OCI-LY7 (cell line): Measurements from ENCODE around the gene FFAR4. TPM values are rescaled to one million over a fixed set of nuclear protein-coding genes. Genes with fewer than 3 reads are reported as not detected.
"Not testable (repeated sequence)": the region's sequence is repeated elsewhere in the genome, so short reads cannot be mapped to it uniquely, and the experiment has no call there.

Experiments used
- BruUV-seq: library from RNA; stranded (reverse); fragments of 400-500 nt; replicated peaks from 2 replicates; lab custom pipeline; 2021; lab: Mats Ljungman, UMichigan
- CTCF ChIA-PET: fragments of 300-600 bp; sonication (Branson Sonifier 250); formaldehyde crosslinking; loops from one replicate; lab custom pipeline; 2022; ENCODE audit warnings: antibody characterized with exemption; ENCODE audit not compliant: unreplicated experiment; lab: Charles Lee
- POLR2A ChIA-PET: fragments of 300-600 bp; sonication (Branson Sonifier 250); formaldehyde crosslinking; loops from one replicate; lab custom pipeline; 2022; ENCODE audit warnings: antibody characterized with exemption; lab: Charles Lee
- DNase-seq: peaks from one replicate; pipeline ENCODE4 v3.0.0-alpha.2; 2015; ENCODE audit warnings: low spot score
- H2AFZ ChIP-seq: fragments of 200-600 bp; sonication (generic), shearing (Covaris generic); 2 replicates; pipeline ENCODE4 v1.6.1; 2014; ENCODE audit warnings: mild to moderate bottlenecking, antibody characterized with exemption, low read length, moderate library complexity
- H3K27ac ChIP-seq: fragments of 200-600 bp; sonication (generic); 2 replicates; pipeline ENCODE4 v1.5.1; 2014; ENCODE audit warnings: mixed run types, low read depth, mild to moderate bottlenecking, moderate library complexity, low read length, inconsistent platforms; ENCODE audit not compliant: poor library complexity, severe bottlenecking
- H3K36me3 ChIP-seq: fragments of 200-600 bp; sonication (generic); 2 replicates; pipeline ENCODE4 v1.6.1; 2014; ENCODE audit warnings: mild to moderate bottlenecking, antibody characterized with exemption, low read length, moderate library complexity, mixed read lengths; ENCODE audit not compliant: insufficient read depth
- H3K4me1 ChIP-seq: fragments of 200-600 bp; sonication (generic); 2 replicates; pipeline ENCODE4 v1.5.1; 2014; ENCODE audit warnings: mild to moderate bottlenecking, low read length; ENCODE audit not compliant: insufficient read depth, poor library complexity, severe bottlenecking
- H3K4me2 ChIP-seq: fragments of 200-600 bp; sonication (generic); 2 replicates; pipeline ENCODE4 v1.6.1; 2014; ENCODE audit warnings: mild to moderate bottlenecking, low read length
- H3K4me3 ChIP-seq: fragments of 200-600 bp; sonication (generic); 2 replicates; pipeline ENCODE4 v1.5.1; 2014; ENCODE audit warnings: mild to moderate bottlenecking, low read depth, low read length; ENCODE audit not compliant: poor library complexity, severe bottlenecking
- H3K79me2 ChIP-seq: fragments of 200-600 bp; sonication (generic); 2 replicates; pipeline ENCODE4 v1.6.1; 2016; ENCODE audit warnings: low read depth, mild to moderate bottlenecking, low read length, moderate library complexity, mixed read lengths; ENCODE audit not compliant: insufficient read depth
- H3K9me2 ChIP-seq: fragments of 200-600 bp; sonication (generic); 2 replicates; pipeline ENCODE4 v1.6.1; 2016; ENCODE audit warnings: mild to moderate bottlenecking, low read length, mixed read lengths; ENCODE audit not compliant: insufficient read depth
- H3K9me3 ChIP-seq: fragments of 200-600 bp; sonication (generic); 2 replicates; pipeline ENCODE4 v1.6.1; 2014; ENCODE audit warnings: mild to moderate bottlenecking, mixed run types, low read length, mixed read lengths
- H4K20me1 ChIP-seq: fragments of 200-600 bp; sonication (generic); 2 replicates; pipeline ENCODE4 v1.6.1; 2014; ENCODE audit warnings: mild to moderate bottlenecking, antibody characterized with exemption, low read length, moderate library complexity, mixed read lengths; ENCODE audit not compliant: insufficient read depth
- CTCF ChIP-seq: fragments of 200-600 bp; sonication (generic); conservative IDR thresholded peaks from 2 replicates; pipeline ENCODE4 v1.5.1; 2014; ENCODE audit warnings: mild to moderate bottlenecking, antibody characterized with exemption, low read length, moderate library complexity, mixed read lengths
- EZH2phosphoT487 ChIP-seq: fragments of 200-600 bp; sonication (generic); IDR thresholded peaks from 2 replicates; pipeline ENCODE4 v1.6.1; 2018; ENCODE audit warnings: low read depth, borderline replicate concordance, mild to moderate bottlenecking, mixed run types, antibody characterized with exemption, low read length, moderate library complexity, mixed read lengths
- intact Hi-C: fragments of 100-400 bp; cut with micrococcal nuclease; formaldehyde crosslinking; loops from one replicate; pipeline ENCODE4 v1.10.0; 2022; ENCODE audit not compliant: unreplicated experiment
- total RNA-seq, 2 experiments: library from RNA; depleted of rRNA in 1 of 2; stranded (reverse); fragments of >200 nt in 1 of 2; shearing (Covaris generic) in 1 of 2; gene quantifications; 2 replicates each; pipeline ENCODE4 v1.2.3, GENCODE V29; 2014 to 2022

Gene FFAR4
- total RNA-seq, 2 experiments from 2014 or later: not detected

DNA sequence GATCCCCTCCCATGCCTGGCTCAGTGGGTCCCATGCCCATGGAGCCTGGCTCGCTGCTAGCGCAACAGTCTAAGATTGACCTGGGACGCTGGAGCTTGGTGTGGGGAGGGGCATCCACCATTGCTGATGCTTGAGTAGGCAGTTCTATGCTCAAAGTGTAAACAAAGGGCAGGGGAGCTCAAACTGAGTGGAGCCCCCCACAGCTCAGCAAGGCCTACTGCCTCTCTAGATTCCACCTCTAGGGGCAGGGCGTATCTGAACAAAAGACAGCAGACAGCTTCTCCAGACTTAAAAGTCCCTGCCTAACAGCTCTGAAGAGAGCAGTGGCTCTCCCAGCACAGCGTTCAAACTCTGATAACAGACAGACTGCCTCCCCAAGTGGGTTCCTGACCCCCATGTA lies 31.2 kb upstream of the FFAR4 start:
- ChIA-PET CTCF (no interaction called here), POLR2A (no interaction called here)
- DNase-seq: no peak
- no TSS peak for BruUV-seq
- Histone ChIP-seq H4K20me1 (no peaks in the 10 kb centered on the region), H3K9me3 (no peaks in the 10 kb centered on the region), H3K79me2 (no peaks in the 10 kb centered on the region), H3K4me3 (no peak overlapping the region), H3K4me2 (no peak overlapping the region), H3K27ac (no peak overlapping the region), H2AFZ (no peak overlapping the region), H3K4me1 (no peaks in the 10 kb centered on the region), H3K36me3 (peaks cover 12% of the 10 kb centered on the region; the same call in 1 of the 2 replicates), H3K9me2 (no peaks in the 10 kb centered on the region)
- intact Hi-C loops: no loop called here
- TF ChIP-seq CTCF (0 out of 2 replicates have a peak, but pooled peaks have one; percentile 21), EZH2phosphoT487 (no peak)

- H3K4me1 ChIP-seq, H3K79me2 ChIP-seq, H3K27ac ChIP-seq, H2AFZ ChIP-seq, POLR2A ChIA-PET, H3K9me2 ChIP-seq, intact Hi-C loops, H3K9me3 ChIP-seq, BruUV-seq, H3K4me2 ChIP-seq, H4K20me1 ChIP-seq, H3K4me3 ChIP-seq, H3K36me3 ChIP-seq, DNase-seq, CTCF ChIA-PET: not testable (repeated sequence)
These were observed 25.6 kb upstream of the FFAR4 start for GRCh38 chr10:93540871-93541270.

- H3K36me3 ChIP-seq: no peaks in the 10 kb centered on the region
- intact Hi-C loops: no loop called here
- no peak overlapping the region for H3K27ac ChIP-seq
- ChIA-PET CTCF (no interaction called here), POLR2A (interaction anchor here (1.2 kb wide), 1 partner anchor 11 kb away, joined by 3 read pairs; no protein-coding TSS in a partner anchor)
- no peaks in the 10 kb centered on the region for H4K20me1 ChIP-seq
- H3K4me3 ChIP-seq: no peak overlapping the region
- TF ChIP-seq CTCF (peak; percentile 76), EZH2phosphoT487 (no peak)
- peaks cover 9% of the 10 kb centered on the region for H3K4me1 ChIP-seq
- H3K79me2 ChIP-seq: no peaks in the 10 kb centered on the region
- DNase-seq: peak; percentile 16
- no peak overlapping the region for H3K4me2 ChIP-seq
- H3K9me2 ChIP-seq: no peaks in the 10 kb centered on the region
- H2AFZ ChIP-seq: no peak overlapping the region
- H3K9me3 ChIP-seq: no peaks in the 10 kb centered on the region
- no TSS peak for BruUV-seq
These were observed 24.8 kb upstream of the FFAR4 start for GRCh38 chr10:93541402-93542357.
